Measurements from ENCODE around the gene BBS12. TPM values are rescaled to one million over a fixed set of nuclear protein-coding genes. Genes with fewer than 3 reads are reported as not detected.

Gene BBS12
- total RNA-seq = 0.56 and 1.7 TPM in 2 replicates

GRCh38 chr4:122732329-122733026, at the start of gene BBS12:
TSS of gene BBS12 (plus strand) at chr4:122732704. CDS start at chr4:122741893, 9,189 bp downstream.

Other genes starting within 250 kb of the BBS12 start
- not detected in 2 replicates for gene IL21, start 111.6 kb upstream of the BBS12 start, total RNA-seq
- 1.3 and 1.8 TPM in 2 replicates for gene FGF2, start 94.1 kb downstream of the BBS12 start, total RNA-seq
- 6.6 and 8.6 TPM in 2 replicates for gene NUDT6, start 189.9 kb downstream of the BBS12 start, total RNA-seq